HepG2 (cell line): ENCODE measurements around the gene SLC38A2. TPM values are rescaled to one million over a fixed set of nuclear protein-coding genes. Genes with fewer than 3 reads are reported as not detected.

Experiments used
- KLF6 ChIP-seq: IDR thresholded peaks from 2 replicates; pipeline ENCODE4 v1.8.0; 2016; ENCODE audit warnings: missing biosample characterization, missing genetic modification reagents
- MTA1 ChIP-seq: sonication (generic); formaldehyde crosslinking; IDR thresholded peaks from 2 replicates; pipeline ENCODE4 v1.4.0; 2020; ENCODE audit warnings: missing genetic modification reagents, mild to moderate bottlenecking, borderline replicate concordance
- PRDM10 ChIP-seq: sonication (generic); formaldehyde crosslinking; IDR thresholded peaks from 2 replicates; pipeline ENCODE4 v1.4.0; 2020; ENCODE audit warnings: low read depth, missing genetic modification reagents
- SAP130 ChIP-seq: IDR thresholded peaks from 2 replicates; pipeline ENCODE4 v1.6.1; 2016; ENCODE audit warnings: low read depth
- SMAD1 ChIP-seq: sonication (generic); formaldehyde crosslinking; IDR thresholded peaks from 2 replicates; pipeline ENCODE4 v1.4.0; 2020; ENCODE audit warnings: missing genetic modification reagents, low read depth, mild to moderate bottlenecking, borderline replicate concordance
- SPEN ChIP-seq: sonication (generic); formaldehyde crosslinking; IDR thresholded peaks from 2 replicates; pipeline ENCODE4 v1.5.1; 2020; ENCODE audit warnings: low read depth, mild to moderate bottlenecking, missing genetic modification reagents
- TRIM24 ChIP-seq: sonication (generic); formaldehyde crosslinking; IDR thresholded peaks from 2 replicates; pipeline ENCODE4 v1.8.0; 2022; ENCODE audit warnings: mild to moderate bottlenecking, missing genetic modification reagents
- ZBTB7A ChIP-seq: sonication (generic); formaldehyde crosslinking; IDR thresholded peaks from 2 replicates; pipeline ENCODE4 v1.8.0; 2022; ENCODE audit warnings: mild to moderate bottlenecking, missing genetic modification reagents
- ZHX1 ChIP-seq: sonication (generic); formaldehyde crosslinking; IDR thresholded peaks from 2 replicates; pipeline ENCODE4 v1.8.1; 2022; ENCODE audit warnings: low read depth, mild to moderate bottlenecking, missing genetic modification reagents
- ZKSCAN1 ChIP-seq: fragments of 150-350 bp; IDR thresholded peaks from 2 replicates; pipeline ENCODE4 v1.6.1; 2014; ENCODE audit warnings: low read length
- ZNF331 ChIP-seq: sonication (generic); formaldehyde crosslinking; IDR thresholded peaks from 2 replicates; pipeline ENCODE4 v1.4.0; 2020; ENCODE audit warnings: missing genetic modification reagents
- ZNF44 ChIP-seq: sonication (generic); formaldehyde crosslinking; IDR thresholded peaks from 2 replicates; pipeline ENCODE4 v1.5.1; 2020; ENCODE audit warnings: mild to moderate bottlenecking, missing genetic modification reagents
- ZNF569 ChIP-seq: sonication (generic); formaldehyde crosslinking; IDR thresholded peaks from 2 replicates; pipeline ENCODE4 v1.5.0; 2020; ENCODE audit warnings: mild to moderate bottlenecking, missing genetic modification reagents, moderate library complexity, borderline replicate concordance
- ZNF672 ChIP-seq: sonication (generic); formaldehyde crosslinking; IDR thresholded peaks from 2 replicates; pipeline ENCODE4 v1.8.1; 2022; ENCODE audit warnings: missing genetic modification reagents
- ZNF746 ChIP-seq: sonication (generic); formaldehyde crosslinking; IDR thresholded peaks from 2 replicates; pipeline ENCODE4 v1.8.0; 2022; ENCODE audit warnings: mild to moderate bottlenecking, missing genetic modification reagents
- ZNF83 ChIP-seq: sonication (generic); formaldehyde crosslinking; IDR thresholded peaks from 2 replicates; pipeline ENCODE4 v1.4.0; 2020; ENCODE audit warnings: missing genetic modification reagents, mild to moderate bottlenecking, borderline replicate concordance
- polyA plus RNA-seq, 8 experiments: library from polyadenylated mRNA; depleted of rRNA in 3 of 8; stranded (reverse) in 7 of 8; unstranded in 1 of 8; fragments of >200 nt; fragmentation: Illumina TruSeq in 4 of 8; extraction: Trizol in 4 of 8; gene quantifications; 2 replicates each; pipeline versions ENCODE4 v1.2.1 to v1.2.3, GENCODE V29; 2011 to 2016; ENCODE audit warnings: low read depth in 4 of 8, missing spikeins in 1 of 8, mixed read lengths in 1 of 8; ENCODE audit not compliant: insufficient read depth in 1 of 8
- total RNA-seq, 5 experiments: library from RNA; depleted of rRNA; stranded (reverse); fragments of >200 nt; fragmentation: Illumina TruSeq; extraction: Trizol; gene quantifications; 2 replicates each; pipeline ENCODE4 v1.2.3, GENCODE V29; 2016; ENCODE audit warnings: low read depth in 1 of 5
- TF ChIP-seq, protein P1 (sequence below), 2 experiments: sonication (generic) in 1 of 2; formaldehyde crosslinking in 1 of 2; IDR thresholded peaks; 2 replicates each; pipeline versions ENCODE4 v1.6.1 to v1.9.0; 2014 to 2022; ENCODE audit warnings: antibody characterized with exemption in 1 of 2, borderline replicate concordance in 1 of 2, inconsistent platforms in 1 of 2, low read depth in 1 of 2, missing genetic modification reagents in 1 of 2

Gene SLC38A2
- total and polyA plus RNA-seq, 2 of the 13 experiments (the other 11 are each of a cell fraction or from before 2014, with no cell fraction given): 368 to 880 TPM

DNA sequence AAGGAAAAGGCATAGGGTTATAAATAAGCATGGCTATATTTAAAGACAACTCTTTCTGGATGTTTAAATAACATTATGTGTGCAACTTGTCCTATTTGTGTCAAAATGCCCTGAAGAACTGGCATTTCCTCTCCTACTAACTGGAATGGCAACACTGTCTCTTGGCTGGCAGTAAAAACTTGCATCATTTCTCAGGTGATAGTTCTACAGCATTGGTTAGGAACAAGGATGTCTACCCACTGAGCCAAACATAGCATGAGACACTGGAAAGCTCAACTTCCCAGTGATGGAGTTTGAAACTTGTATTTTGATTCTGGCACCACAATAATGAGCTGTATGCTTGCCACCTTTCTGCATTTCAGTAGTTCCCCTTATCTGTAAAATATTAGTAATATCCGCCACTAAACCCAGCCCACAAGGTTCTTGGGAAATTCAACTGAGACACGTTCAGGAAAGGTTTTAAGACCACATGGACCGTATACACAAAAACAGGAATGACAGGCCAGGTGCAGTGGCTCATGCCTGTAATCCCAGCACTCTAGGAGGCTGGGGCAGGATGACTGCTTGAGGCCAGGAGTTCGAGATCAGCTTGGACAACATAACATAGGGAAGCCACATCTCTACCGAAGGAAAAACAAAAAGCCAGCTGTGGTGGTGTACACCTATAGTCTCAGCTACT, 5.1 kb downstream of the SLC38A2 start (continued):
- TF ChIP-seq ZHX1 (no peak), ZNF44 (CRISPR knock-in tag) (no peak), ZNF672 (CRISPR knock-in tag) (no peak), ZNF331 (CRISPR knock-in tag) (no peak), SMAD1 (no peak), KLF6 (CRISPR knock-in tag) (no peak), PRDM10 (CRISPR knock-in tag) (no peak), ZNF746 (CRISPR knock-in tag) (no peak), ZNF83 (CRISPR knock-in tag) (no peak), SAP130 (no peak; the same call in 1 of the 2 replicates), MTA1 (CRISPR knock-in tag) (no peak), ZBTB7A (CRISPR knock-in tag) (no peak), ZKSCAN1 (no peak), ZNF569 (CRISPR knock-in tag) (no peak), SPEN (no peak), TRIM24 (CRISPR knock-in tag) (no peak)
- TF ChIP-seq, protein P1, sequence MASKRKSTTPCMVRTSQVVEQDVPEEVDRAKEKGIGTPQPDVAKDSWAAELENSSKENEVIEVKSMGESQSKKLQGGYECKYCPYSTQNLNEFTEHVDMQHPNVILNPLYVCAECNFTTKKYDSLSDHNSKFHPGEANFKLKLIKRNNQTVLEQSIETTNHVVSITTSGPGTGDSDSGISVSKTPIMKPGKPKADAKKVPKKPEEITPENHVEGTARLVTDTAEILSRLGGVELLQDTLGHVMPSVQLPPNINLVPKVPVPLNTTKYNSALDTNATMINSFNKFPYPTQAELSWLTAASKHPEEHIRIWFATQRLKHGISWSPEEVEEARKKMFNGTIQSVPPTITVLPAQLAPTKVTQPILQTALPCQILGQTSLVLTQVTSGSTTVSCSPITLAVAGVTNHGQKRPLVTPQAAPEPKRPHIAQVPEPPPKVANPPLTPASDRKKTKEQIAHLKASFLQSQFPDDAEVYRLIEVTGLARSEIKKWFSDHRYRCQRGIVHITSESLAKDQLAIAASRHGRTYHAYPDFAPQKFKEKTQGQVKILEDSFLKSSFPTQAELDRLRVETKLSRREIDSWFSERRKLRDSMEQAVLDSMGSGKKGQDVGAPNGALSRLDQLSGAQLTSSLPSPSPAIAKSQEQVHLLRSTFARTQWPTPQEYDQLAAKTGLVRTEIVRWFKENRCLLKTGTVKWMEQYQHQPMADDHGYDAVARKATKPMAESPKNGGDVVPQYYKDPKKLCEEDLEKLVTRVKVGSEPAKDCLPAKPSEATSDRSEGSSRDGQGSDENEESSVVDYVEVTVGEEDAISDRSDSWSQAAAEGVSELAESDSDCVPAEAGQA (IDR thresholded peaks at IDR 0.05; ENCODE audit: low read depth): no peak
- TF ChIP-seq, protein P1 (CRISPR knock-in tag; IDR thresholded peaks at IDR 0.05; ENCODE audit: borderline replicate concordance): no peak
